ENCODE data around the gene CERT1. TPM values are rescaled to one million over a fixed set of nuclear protein-coding genes. Genes with fewer than 3 reads are reported as not detected.

The CERT1 gene
- polyA plus RNA-seq, 1 of the 3 experiments (the other 2 are of a cell fraction), result 4.5 TPM

DNA sequence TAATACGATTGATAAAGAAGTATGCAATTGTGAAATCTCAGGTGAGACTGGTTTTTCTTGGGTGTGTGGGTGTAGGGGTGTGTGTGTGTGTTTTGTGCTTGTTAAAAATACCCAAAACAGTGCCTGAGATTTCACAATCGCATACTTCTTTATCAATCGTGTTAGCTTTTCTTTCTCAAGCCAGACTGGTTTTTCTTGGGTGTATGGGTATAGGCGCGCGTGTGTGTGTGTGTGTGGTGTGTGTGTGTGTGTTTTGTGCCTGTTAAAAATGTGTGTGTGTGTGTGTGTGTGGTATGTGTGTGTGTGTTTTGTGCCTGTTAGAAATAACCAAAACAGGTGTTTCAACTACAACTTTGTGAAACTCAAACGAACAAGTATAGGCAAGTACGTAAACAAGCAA, 53.7 kb downstream of the CERT1 start:
- Histone ChIP-seq H3K36me3 (replicated peaks in 1 of 2; ENCODE audit: control insufficient read depth in 1 of 2, insufficient read depth in 2 of 2, low read length in 1 of 2) (peaks cover 0 to 17% of the 10 kb centered on the region in 2 experiments), H4K20me1 (ENCODE audit: insufficient read depth) (no peaks in the 10 kb centered on the region), H3K79me2 (ENCODE audit: insufficient read depth) (peaks cover 16% of the 10 kb centered on the region; the same call in 1 of the 2 replicates), H3K4me2 (no peak overlapping the region), H3K4me1 (ENCODE audit: control insufficient read depth in 1 of 2, insufficient read depth in 2 of 2, low read depth in 1 of 2, low read length in 1 of 2) (peaks cover 0 to 5% of the 10 kb centered on the region in 2 experiments; a peak in 3 of 4 replicates), H3K9me3 (no peaks in the 10 kb centered on the region), H2AFZ (ENCODE audit: low read depth) (no peak overlapping the region), H3K27ac (ENCODE audit: low read depth in 2 of 2, low read length in 1 of 2) (no peak overlapping the region), H3K9me2 (no peaks in the 10 kb centered on the region), H3K27me3 (ENCODE audit: insufficient read depth) (no peaks in the 10 kb centered on the region), H3F3A (replicated peaks; ENCODE audit: insufficient read depth) (no peaks in the 10 kb centered on the region), H3K9ac (no peak overlapping the region), H3K4me3 (ENCODE audit: low read depth in 2 of 2, low read length in 1 of 2) (no peak overlapping the region)
- ChIA-PET CTCF (no interaction called here), POLR2A (no interaction called here)
- TF ChIP-seq, protein P1, sequence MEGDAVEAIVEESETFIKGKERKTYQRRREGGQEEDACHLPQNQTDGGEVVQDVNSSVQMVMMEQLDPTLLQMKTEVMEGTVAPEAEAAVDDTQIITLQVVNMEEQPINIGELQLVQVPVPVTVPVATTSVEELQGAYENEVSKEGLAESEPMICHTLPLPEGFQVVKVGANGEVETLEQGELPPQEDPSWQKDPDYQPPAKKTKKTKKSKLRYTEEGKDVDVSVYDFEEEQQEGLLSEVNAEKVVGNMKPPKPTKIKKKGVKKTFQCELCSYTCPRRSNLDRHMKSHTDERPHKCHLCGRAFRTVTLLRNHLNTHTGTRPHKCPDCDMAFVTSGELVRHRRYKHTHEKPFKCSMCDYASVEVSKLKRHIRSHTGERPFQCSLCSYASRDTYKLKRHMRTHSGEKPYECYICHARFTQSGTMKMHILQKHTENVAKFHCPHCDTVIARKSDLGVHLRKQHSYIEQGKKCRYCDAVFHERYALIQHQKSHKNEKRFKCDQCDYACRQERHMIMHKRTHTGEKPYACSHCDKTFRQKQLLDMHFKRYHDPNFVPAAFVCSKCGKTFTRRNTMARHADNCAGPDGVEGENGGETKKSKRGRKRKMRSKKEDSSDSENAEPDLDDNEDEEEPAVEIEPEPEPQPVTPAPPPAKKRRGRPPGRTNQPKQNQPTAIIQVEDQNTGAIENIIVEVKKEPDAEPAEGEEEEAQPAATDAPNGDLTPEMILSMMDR (IDR thresholded peaks at IDR 0.05), result no peak
- TF ChIP-seq SIN3A (IDR thresholded peaks at IDR 0.05; ENCODE audit: borderline replicate concordance, low read depth, low read length) (no peak), CHD2 (IDR thresholded peaks at IDR 0.05; ENCODE audit: low read length, partially characterized antibody) (no peak), FOSL2 (IDR thresholded peaks at IDR 0.05; ENCODE audit: borderline replicate concordance, low read depth) (no peak), MEF2A (IDR thresholded peaks at IDR 0.05; ENCODE audit: borderline replicate concordance, low read depth) (no peak), RCOR1 (IDR thresholded peaks at IDR 0.05; ENCODE audit: low read length) (no peak), RFX5 (IDR thresholded peaks at IDR 0.05; ENCODE audit: low read length) (no peak), TAF1 (IDR thresholded peaks at IDR 0.05; ENCODE audit: borderline replicate concordance, low read depth, low read length) (no peak)
- WGBS (ENCODE audit: low lambda C conversion rate), result 95% methylated on average over 8 of the region's 8 CpGs
- no peak for DNase-seq

DNA sequence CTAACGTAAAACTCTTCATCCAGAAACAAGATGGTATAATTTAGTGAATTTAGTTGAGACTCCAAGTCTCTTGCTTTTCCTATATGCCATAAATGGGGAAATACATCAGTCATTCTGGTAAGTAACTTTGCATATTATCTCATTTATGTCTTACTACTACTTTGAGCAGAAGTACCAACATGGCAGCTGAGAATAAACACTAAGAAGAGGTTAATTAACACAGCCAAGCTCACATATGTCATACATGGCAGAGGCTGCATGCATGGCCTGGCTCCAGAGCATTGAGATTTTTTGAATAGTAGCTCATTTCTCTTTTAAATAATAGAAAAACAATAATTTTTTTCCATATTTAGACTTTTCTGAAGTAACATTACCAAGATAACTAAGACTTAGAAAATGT, 54.3 kb downstream of the CERT1 start:
- H3K9ac ChIP-seq, result no peak overlapping the region
- H3K4me2 ChIP-seq, result no peak overlapping the region
- H3K36me3 ChIP-seq (replicated peaks in 1 of 2; ENCODE audit: control insufficient read depth in 1 of 2, insufficient read depth in 2 of 2, low read length in 1 of 2), result peaks cover 0 to 15% of the 10 kb centered on the region in 2 experiments
- POLR2A ChIA-PET, result no interaction called here
- DNase-seq, result no peak
- no peaks in the 10 kb centered on the region for H3K9me3 ChIP-seq
- H4K20me1 ChIP-seq (ENCODE audit: insufficient read depth), result no peaks in the 10 kb centered on the region
- H3K9me2 ChIP-seq, result no peaks in the 10 kb centered on the region
- H3K27ac ChIP-seq (ENCODE audit: low read depth in 2 of 2, low read length in 1 of 2), result no peak overlapping the region
- H3K4me1 ChIP-seq (ENCODE audit: control insufficient read depth in 1 of 2, insufficient read depth in 2 of 2, low read depth in 1 of 2, low read length in 1 of 2), result peaks cover 0 to 5% of the 10 kb centered on the region in 2 experiments; a peak in 3 of 4 replicates
- peaks cover 11% of the 10 kb centered on the region; the same call in 1 of the 2 replicates for H3K79me2 ChIP-seq (ENCODE audit: insufficient read depth)
- no peak overlapping the region for H2AFZ ChIP-seq (ENCODE audit: low read depth)
- CTCF ChIA-PET, result no interaction called here
- WGBS (ENCODE audit: low lambda C conversion rate), result 100% methylated on average over 1 of the region's 1 CpG
- no peaks in the 10 kb centered on the region for H3F3A ChIP-seq (replicated peaks; ENCODE audit: insufficient read depth)
- H3K4me3 ChIP-seq (ENCODE audit: low read depth in 2 of 2, low read length in 1 of 2), result no peak overlapping the region
- no peaks in the 10 kb centered on the region for H3K27me3 ChIP-seq (ENCODE audit: insufficient read depth)
- TF ChIP-seq MXI1 (IDR thresholded peaks at IDR 0.05; ENCODE audit: low read depth, low read length), result no peak
- no peak for TF ChIP-seq NRF1 (IDR thresholded peaks at IDR 0.05; ENCODE audit: low read depth, low read length)
- no peak for TF ChIP-seq POLR2AphosphoS5 (IDR thresholded peaks at IDR 0.05; ENCODE audit: low read depth, low read length)
- TF ChIP-seq, protein P1 (IDR thresholded peaks at IDR 0.05), result no peak
- TF ChIP-seq YY1 (IDR thresholded peaks at IDR 0.05; ENCODE audit: low read depth), result no peak
- TF ChIP-seq EP300 (IDR thresholded peaks at IDR 0.05; ENCODE audit: borderline replicate concordance in 1 of 2, low read depth in 1 of 2, low read length in 1 of 2), result no peak
- TF ChIP-seq SIN3A (IDR thresholded peaks at IDR 0.05; ENCODE audit: borderline replicate concordance, low read depth, low read length), result no peak
- TF ChIP-seq EZH2phosphoT487 (IDR thresholded peaks at IDR 0.05; ENCODE audit: borderline replicate concordance, low read depth), result no peak
- TF ChIP-seq, protein P2, sequence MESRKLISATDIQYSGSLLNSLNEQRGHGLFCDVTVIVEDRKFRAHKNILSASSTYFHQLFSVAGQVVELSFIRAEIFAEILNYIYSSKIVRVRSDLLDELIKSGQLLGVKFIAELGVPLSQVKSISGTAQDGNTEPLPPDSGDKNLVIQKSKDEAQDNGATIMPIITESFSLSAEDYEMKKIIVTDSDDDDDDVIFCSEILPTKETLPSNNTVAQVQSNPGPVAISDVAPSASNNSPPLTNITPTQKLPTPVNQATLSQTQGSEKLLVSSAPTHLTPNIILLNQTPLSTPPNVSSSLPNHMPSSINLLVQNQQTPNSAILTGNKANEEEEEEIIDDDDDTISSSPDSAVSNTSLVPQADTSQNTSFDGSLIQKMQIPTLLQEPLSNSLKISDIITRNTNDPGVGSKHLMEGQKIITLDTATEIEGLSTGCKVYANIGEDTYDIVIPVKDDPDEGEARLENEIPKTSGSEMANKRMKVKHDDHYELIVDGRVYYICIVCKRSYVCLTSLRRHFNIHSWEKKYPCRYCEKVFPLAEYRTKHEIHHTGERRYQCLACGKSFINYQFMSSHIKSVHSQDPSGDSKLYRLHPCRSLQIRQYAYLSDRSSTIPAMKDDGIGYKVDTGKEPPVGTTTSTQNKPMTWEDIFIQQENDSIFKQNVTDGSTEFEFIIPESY (IDR thresholded peaks at IDR 0.05; ENCODE audit: borderline replicate concordance, low read depth), result no peak
- no peak for TF ChIP-seq RCOR1 (IDR thresholded peaks at IDR 0.05; ENCODE audit: low read length)
- no peak for TF ChIP-seq ELF1 (IDR thresholded peaks at IDR 0.05)
- no peak for TF ChIP-seq NFIC (IDR thresholded peaks at IDR 0.05; ENCODE audit: borderline replicate concordance)
- TF ChIP-seq, protein P3, sequence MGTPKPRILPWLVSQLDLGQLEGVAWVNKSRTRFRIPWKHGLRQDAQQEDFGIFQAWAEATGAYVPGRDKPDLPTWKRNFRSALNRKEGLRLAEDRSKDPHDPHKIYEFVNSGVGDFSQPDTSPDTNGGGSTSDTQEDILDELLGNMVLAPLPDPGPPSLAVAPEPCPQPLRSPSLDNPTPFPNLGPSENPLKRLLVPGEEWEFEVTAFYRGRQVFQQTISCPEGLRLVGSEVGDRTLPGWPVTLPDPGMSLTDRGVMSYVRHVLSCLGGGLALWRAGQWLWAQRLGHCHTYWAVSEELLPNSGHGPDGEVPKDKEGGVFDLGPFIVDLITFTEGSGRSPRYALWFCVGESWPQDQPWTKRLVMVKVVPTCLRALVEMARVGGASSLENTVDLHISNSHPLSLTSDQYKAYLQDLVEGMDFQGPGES (IDR thresholded peaks at IDR 0.05; ENCODE audit: low read depth, low read length), result no peak
- no peak for TF ChIP-seq MEF2A (IDR thresholded peaks at IDR 0.05; ENCODE audit: borderline replicate concordance, low read depth)
- TF ChIP-seq, protein P4, sequence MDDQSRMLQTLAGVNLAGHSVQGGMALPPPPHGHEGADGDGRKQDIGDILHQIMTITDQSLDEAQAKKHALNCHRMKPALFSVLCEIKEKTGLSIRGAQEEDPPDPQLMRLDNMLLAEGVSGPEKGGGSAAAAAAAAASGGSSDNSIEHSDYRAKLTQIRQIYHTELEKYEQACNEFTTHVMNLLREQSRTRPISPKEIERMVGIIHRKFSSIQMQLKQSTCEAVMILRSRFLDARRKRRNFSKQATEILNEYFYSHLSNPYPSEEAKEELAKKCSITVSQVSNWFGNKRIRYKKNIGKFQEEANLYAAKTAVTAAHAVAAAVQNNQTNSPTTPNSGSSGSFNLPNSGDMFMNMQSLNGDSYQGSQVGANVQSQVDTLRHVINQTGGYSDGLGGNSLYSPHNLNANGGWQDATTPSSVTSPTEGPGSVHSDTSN (IDR thresholded peaks at IDR 0.05), result no peak

Measured in SK-N-SH (cell line).